ENCODE results near the gene NUB1.

Gene NUB1

DNA sequence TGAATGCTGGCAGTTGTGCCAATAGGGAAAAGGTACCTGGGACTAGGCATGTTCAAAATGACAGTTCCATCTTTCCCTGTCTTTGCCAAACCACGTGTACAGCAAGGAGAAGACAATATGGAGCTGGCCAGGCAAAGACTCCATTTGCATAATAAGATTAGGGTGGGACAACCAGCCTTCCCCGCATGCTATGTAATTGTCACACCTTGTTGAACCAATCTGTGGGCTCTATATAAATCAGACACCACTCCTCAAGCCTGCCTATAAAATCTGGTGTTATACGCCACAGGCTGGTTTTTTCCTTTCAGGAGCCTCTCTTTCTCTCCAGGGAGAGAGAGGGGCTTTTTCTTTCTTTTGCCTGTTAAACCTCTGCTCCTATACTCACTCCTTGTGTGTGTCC is 11.0 kb upstream of the NUB1 start:
- Histone ChIP-seq H3K27ac (ENCODE audit: low read depth, low read length) (no peak overlapping the region), H3K9me3 (ENCODE audit: control insufficient read depth, insufficient read depth, low read length) (peaks cover 3% of the 10 kb centered on the region; the same call in 1 of the 2 replicates), H3K4me1 (ENCODE audit: control insufficient read depth, low read length) (no peaks in the 10 kb centered on the region), H3K4me2 (ENCODE audit: low read length) (no peak overlapping the region), H3K79me2 (ENCODE audit: control insufficient read depth, low read length) (no peaks in the 10 kb centered on the region), H3F3A (ENCODE audit: control insufficient read depth, insufficient read depth) (no peaks in the 10 kb centered on the region), H3K4me3 (ENCODE audit: low read length) (no peak overlapping the region), H3K36me3 (ENCODE audit: control insufficient read depth, low read length) (no peaks in the 10 kb centered on the region), H4K20me1 (ENCODE audit: control insufficient read depth, insufficient read depth, low read depth, low read length) (no peaks in the 10 kb centered on the region), H3K27me3 (ENCODE audit: control insufficient read depth, low read length) (0 out of 2 replicates have a peak, but pooled peaks cover 3% of the 10 kb centered on the region), H3K9me2 (replicated peaks; ENCODE audit: control insufficient read depth, low read length) (no peaks in the 10 kb centered on the region)
- TF ChIP-seq EZH2phosphoT487 (IDR thresholded peaks at IDR 0.05; ENCODE audit: borderline replicate concordance, low read length): no peak
- TF ChIP-seq, protein P1, sequence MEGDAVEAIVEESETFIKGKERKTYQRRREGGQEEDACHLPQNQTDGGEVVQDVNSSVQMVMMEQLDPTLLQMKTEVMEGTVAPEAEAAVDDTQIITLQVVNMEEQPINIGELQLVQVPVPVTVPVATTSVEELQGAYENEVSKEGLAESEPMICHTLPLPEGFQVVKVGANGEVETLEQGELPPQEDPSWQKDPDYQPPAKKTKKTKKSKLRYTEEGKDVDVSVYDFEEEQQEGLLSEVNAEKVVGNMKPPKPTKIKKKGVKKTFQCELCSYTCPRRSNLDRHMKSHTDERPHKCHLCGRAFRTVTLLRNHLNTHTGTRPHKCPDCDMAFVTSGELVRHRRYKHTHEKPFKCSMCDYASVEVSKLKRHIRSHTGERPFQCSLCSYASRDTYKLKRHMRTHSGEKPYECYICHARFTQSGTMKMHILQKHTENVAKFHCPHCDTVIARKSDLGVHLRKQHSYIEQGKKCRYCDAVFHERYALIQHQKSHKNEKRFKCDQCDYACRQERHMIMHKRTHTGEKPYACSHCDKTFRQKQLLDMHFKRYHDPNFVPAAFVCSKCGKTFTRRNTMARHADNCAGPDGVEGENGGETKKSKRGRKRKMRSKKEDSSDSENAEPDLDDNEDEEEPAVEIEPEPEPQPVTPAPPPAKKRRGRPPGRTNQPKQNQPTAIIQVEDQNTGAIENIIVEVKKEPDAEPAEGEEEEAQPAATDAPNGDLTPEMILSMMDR (IDR thresholded peaks at IDR 0.05; ENCODE audit: low read depth, low read length, poor library complexity, severe bottlenecking): no peak

DNA sequence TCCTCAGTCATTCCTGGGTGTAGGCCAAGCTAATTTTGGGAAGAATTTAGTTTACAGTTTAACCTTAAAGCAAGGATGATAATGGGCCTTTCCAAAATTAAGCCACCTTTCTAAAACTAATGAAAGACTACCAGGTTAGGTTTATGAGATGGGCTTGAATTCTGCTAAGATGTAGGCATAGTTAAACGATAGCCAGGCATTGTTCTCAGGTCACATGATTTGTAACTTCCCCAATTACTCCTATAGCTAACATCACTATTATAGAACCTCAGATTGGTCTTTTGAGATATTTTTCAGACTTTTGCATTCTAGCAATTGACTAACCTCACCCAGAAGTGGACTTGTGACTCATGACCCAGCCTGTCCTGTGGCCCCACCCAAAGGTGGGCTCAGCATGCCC is 7.0 kb upstream of the NUB1 start:
- no peak for TF ChIP-seq EZH2phosphoT487 (IDR thresholded peaks at IDR 0.05; ENCODE audit: borderline replicate concordance, low read length)
- TF ChIP-seq, protein P1 (IDR thresholded peaks at IDR 0.05; ENCODE audit: low read depth, low read length, poor library complexity, severe bottlenecking): no peak
- Histone ChIP-seq H3K79me2 (ENCODE audit: control insufficient read depth, low read length) (no peaks in the 10 kb centered on the region), H4K20me1 (ENCODE audit: control insufficient read depth, insufficient read depth, low read depth, low read length) (no peaks in the 10 kb centered on the region), H3F3A (ENCODE audit: control insufficient read depth, insufficient read depth) (no peaks in the 10 kb centered on the region), H3K27me3 (ENCODE audit: control insufficient read depth, low read length) (0 out of 2 replicates have a peak, but pooled peaks cover 4% of the 10 kb centered on the region), H3K9me3 (ENCODE audit: control insufficient read depth, insufficient read depth, low read length) (peaks cover under 1% of the 10 kb centered on the region; the same call in 1 of the 2 replicates), H3K9me2 (replicated peaks; ENCODE audit: control insufficient read depth, low read length) (no peaks in the 10 kb centered on the region), H3K36me3 (ENCODE audit: control insufficient read depth, low read length) (no peaks in the 10 kb centered on the region), H3K4me2 (ENCODE audit: low read length) (no peak overlapping the region), H3K4me3 (ENCODE audit: low read length) (no peak overlapping the region), H3K27ac (ENCODE audit: low read depth, low read length) (no peak overlapping the region), H3K4me1 (ENCODE audit: control insufficient read depth, low read length) (peaks cover 4% of the 10 kb centered on the region)

DNA sequence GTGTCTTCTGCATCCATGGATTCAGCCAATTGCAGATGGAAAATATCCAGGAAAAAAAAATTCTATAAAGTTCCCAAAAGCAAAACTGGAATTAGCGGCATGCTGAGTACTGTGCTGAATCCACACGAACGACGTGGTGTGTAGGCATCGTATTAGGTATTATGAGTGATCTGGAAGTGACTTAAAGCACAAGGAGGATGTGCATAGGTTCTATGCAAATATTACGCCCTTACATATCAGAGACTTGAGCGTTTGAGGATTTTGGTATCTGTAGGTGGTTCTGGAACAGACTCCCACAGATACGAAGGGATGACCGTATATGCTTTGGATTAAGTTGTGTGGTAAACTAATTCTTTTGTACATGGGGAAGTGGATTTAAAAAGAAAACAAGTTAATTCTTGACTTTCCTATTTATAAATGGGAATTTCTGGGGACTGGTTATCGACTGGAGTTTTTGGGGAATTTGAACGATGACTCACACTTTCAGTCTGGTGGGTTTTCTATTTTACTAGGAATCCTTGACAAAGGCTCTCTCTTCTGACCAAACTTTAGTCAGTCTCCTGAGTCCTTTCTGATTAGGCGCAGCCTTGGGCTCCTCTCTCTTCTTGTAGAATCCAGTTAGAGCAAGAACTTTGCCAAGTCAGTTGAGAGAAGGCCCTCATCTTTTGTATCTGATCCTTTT is 5.4 kb upstream of the NUB1 start:
- TF ChIP-seq, protein P1 (IDR thresholded peaks at IDR 0.05; ENCODE audit: low read depth, low read length, poor library complexity, severe bottlenecking): no peak
- TF ChIP-seq EZH2phosphoT487 (IDR thresholded peaks at IDR 0.05; ENCODE audit: borderline replicate concordance, low read length): no peak
- Histone ChIP-seq H3K27me3 (ENCODE audit: control insufficient read depth, low read length) (0 out of 2 replicates have a peak, but pooled peaks cover 4% of the 10 kb centered on the region), H3K27ac (ENCODE audit: low read depth, low read length) (no peak overlapping the region), H3K36me3 (ENCODE audit: control insufficient read depth, low read length) (no peaks in the 10 kb centered on the region), H3K4me1 (ENCODE audit: control insufficient read depth, low read length) (peaks cover 15% of the 10 kb centered on the region), H3F3A (ENCODE audit: control insufficient read depth, insufficient read depth) (no peaks in the 10 kb centered on the region), H3K4me2 (ENCODE audit: low read length) (no peak overlapping the region), H3K4me3 (ENCODE audit: low read length) (no peak overlapping the region), H3K79me2 (ENCODE audit: control insufficient read depth, low read length) (no peaks in the 10 kb centered on the region), H3K9me2 (replicated peaks; ENCODE audit: control insufficient read depth, low read length) (no peaks in the 10 kb centered on the region), H4K20me1 (ENCODE audit: control insufficient read depth, insufficient read depth, low read depth, low read length) (no peaks in the 10 kb centered on the region), H3K9me3 (ENCODE audit: control insufficient read depth, insufficient read depth, low read length) (peaks cover 6% of the 10 kb centered on the region; the same call in 1 of the 2 replicates)
